Esophagus squamous epithelium (tissue), 4 donors: ENCODE data around the gene TOE1.

Source experiments
- CTCF ChIP-seq, 6 experiments: fragments of 450-650 bp in 4 of 6; fragments of 200-600 bp in 2 of 6; sonication (generic) in 2 of 6; IDR thresholded peaks; one replicate each; pipeline ENCODE4 v1.5.1; 2016 to 2019; ENCODE audit warnings: antibody characterized with exemption in 6 of 6, mild to moderate bottlenecking in 4 of 6, moderate library complexity in 4 of 6
- POLR2A ChIP-seq, 4 donors: fragments of 450-650 bp; IDR thresholded peaks; one replicate each; pipeline ENCODE4 v1.6.1; 2017; ENCODE audit warnings: antibody characterized with exemption in 4 of 4, mild to moderate bottlenecking in 4 of 4, moderate library complexity in 3 of 4

- TF ChIP-seq CTCF (IDR thresholded peaks at IDR 0.05): no peak
- no peak for TF ChIP-seq POLR2A (IDR thresholded peaks at IDR 0.05)
Measured at GRCh38 chr1:45354838-45355237, 14.9 kb downstream of the TOE1 start.
